HG03342 (cell line): ENCODE measurements around the gene CYP4X1.
"Not testable (repeated sequence)": the region's sequence is repeated elsewhere in the genome, so short reads cannot be mapped to it uniquely, and the experiment has no call there.

Source experiments
- ATAC-seq: cut with Tn5 transposase; IDR thresholded peaks from one replicate; pipeline ENCODE4 v1.9.1; 2021; ENCODE audit warnings: mild to moderate bottlenecking, moderate library complexity; ENCODE audit not compliant: unreplicated experiment

CYP4X1 gene

GRCh38 chr1:47069080-47069479, 45.6 kb downstream of the CYP4X1 start:
- ATAC-seq, result not testable (repeated sequence)

- ATAC-seq, result not testable (repeated sequence)
Observed at GRCh38 chr1:47069509-47069908, 46.0 kb downstream of the CYP4X1 start.

GRCh38 chr1:47089356-47089755, 65.9 kb downstream of the CYP4X1 start:
- ATAC-seq, result not testable (repeated sequence)

- ATAC-seq, result not testable (repeated sequence)
Observed at GRCh38 chr1:47091476-47091875, 68.0 kb downstream of the CYP4X1 start.
